CD4-positive, alpha-beta T cell treated with Interleukin-15 for 1 hour (primary cell): Measurements from ENCODE around the gene GSTM2.

Source experiments
- DNase-seq: peaks from one replicate; pipeline ENCODE4 v3.0.0-alpha.2; 2020

The GSTM2 gene

DNA sequence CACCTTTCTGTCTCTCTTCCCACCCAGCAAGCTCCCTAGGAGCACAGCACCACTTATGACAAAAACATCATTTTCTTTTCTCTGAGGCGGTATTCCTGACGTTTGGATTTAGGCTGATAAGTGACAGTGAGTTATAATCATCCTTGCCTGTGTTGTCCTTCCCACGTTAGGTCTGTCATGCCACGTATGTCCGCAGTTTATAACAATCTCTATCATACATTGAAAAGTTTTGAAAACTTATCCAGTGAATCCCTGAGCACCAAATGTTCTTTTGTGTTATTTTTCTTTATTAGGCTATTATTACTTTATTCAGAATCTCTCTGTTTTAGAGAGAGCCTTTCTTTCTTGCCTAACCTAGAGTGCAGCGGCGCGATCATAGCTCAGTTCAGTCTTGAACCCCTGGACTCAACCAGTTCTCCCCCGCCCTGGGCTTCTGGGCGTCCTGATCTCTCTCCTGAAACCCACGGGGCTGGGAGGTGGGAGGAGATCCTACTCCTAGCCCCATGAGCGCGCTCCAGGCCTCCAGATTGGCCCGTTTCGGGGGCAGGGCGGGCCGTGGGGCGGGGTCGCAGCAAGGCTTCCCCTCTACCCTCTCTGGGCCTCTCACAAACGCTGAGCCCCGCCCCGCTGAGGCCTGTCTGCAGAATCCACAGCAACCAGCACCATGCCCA lies at the start of gene GSTM2:
Gene GSTM2, plus strand, starts transcription at position 606 of the 671 bp plus-strand sequence. Its CDS starts 59 bp downstream, at position 665.
- peak; percentile 77 for DNase-seq

- DNase-seq: no peak
Measured at GRCh38 chr1:109618661-109619575, 48.9 kb upstream of the GSTM2 start.

DNA sequence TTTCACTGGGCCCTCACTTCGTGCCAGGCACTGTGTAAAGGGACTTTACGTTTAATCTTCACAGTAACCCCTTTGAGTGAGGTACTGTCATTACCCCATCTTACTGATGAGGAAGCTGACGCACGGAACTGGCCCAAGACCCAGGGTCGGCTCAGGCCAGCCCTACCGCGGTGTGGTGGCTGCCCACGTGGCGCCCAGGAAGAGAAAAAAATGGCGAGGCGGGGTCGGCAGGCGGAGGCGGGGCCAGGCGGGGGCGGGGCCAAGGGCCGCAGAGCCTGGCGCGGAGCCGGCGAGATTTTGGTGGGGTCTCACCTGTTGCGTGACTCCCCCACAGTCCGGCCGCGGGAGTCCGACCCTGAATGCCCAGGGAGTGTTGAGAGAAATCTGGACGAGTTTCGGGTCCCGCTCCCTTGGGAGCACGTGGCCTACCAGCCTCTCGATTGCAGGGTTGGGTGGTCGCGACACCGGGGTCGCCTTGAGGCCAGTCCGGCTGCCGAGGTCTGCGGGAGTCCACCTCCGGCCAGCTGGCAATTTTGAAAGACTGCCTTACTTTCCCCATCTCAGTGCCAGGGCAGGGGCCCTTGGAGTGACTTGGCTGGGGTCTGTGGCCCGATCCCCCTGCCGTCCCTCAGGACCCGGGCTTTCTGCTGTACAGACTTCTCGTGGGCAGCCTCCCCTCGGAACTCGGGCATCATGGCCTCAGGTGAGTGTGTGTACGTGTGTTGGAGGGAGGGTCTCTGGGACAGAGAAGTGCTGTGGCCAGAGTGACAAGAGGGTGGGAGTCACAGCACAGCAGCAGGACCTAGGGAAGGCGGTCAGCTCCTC lies 48.1 kb upstream of the GSTM2 start, which contains the start of the genes AMPD2 and GNAT2:
Gene AMPD2, plus strand, starts transcription at position 262 of the 825 bp plus-strand sequence. CDS start 1,339 bp downstream, outside the sequence.
Gene GNAT2, minus strand, starts transcription at position 41 of the 825 bp plus-strand sequence. CDS start 6,746 bp downstream, outside the sequence.
- peak; percentile 86 for DNase-seq

GRCh38 chr1:109620401-109620791 lies 47.5 kb upstream of the GSTM2 start:
- DNase-seq: no peak

GRCh38 chr1:109620841-109621286 lies 47.0 kb upstream of the GSTM2 start:
- DNase-seq: peak; percentile 97

GRCh38 chr1:109621379-109622136 lies 46.3 kb upstream of the GSTM2 start:
- no peak for DNase-seq

- no peak for DNase-seq
Measured at GRCh38 chr1:109622137-109622892, 45.5 kb upstream of the GSTM2 start.

- no peak for DNase-seq
Measured at GRCh38 chr1:109622895-109623294, 45.0 kb upstream of the GSTM2 start.

DNA sequence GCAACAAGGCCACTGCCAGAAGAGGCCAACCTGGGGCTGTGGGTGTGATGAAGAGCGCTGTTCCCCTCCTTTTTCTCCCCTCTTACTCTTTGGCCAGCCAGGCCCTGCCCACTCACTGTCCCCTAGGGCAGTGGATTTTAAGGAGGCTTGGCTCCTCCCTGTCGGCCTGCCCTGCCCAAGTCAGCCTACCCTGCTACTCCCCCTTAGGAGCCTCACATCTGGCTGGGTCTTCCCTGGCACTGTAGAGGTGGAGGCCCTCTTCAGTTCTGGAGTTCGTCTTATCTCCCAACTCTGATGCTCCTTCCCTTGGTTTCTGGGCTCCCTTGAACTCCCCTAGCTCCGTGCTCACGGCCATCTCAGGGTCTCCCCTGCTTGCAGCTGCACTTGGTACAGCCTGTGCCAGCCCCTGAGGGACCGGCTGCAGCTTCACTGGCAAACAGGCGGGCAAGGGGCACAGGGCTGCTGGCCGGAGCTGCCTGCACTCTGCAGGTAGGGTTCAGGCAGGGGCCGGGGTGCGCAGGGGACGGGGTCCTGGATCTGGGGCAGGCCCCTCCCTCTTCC lies 44.2 kb upstream of the GSTM2 start:
- DNase-seq: no peak

DNA sequence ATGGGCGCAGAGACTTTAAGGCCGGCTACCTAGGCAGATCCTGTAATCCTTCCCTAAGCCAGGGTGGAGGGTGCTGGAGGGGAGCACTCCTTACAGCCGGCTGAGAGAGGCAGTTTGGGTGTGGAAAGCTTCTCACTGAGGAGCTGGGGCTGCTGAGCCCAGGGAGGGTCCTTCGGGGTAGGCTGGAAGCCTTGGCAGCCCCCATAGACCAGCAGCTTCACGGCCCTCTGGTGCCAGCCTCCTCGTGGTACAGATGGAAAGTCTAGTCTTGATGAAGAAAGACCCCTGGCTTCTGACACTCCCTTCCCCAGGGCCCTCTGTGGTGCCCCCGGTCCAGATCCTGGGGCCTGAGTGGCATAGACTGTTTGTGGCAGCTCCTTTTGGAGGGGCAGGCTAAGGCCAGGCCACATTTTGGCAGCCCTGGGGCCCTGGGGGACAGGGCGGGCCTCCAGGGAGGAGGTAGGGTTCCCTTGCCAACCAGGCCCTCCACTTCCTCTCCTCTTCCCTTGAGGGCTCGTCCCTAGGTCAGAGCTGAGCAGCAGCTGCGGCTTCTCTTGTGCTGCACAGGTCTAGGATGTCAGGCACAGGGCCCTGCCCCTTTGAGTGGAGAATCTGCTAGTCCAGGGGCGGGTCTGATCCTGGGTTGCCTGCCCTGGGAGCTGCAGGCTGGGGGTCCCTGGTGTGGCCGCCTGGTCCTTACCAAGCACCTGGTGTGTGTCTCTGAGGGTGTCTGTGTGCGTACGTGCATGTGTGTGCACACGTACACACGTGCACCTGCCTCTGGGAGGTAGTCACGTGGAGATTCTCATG lies 43.5 kb upstream of the GSTM2 start:
- no peak for DNase-seq

GRCh38 chr1:109625176-109625575 lies 42.7 kb upstream of the GSTM2 start:
- DNase-seq: no peak

DNA sequence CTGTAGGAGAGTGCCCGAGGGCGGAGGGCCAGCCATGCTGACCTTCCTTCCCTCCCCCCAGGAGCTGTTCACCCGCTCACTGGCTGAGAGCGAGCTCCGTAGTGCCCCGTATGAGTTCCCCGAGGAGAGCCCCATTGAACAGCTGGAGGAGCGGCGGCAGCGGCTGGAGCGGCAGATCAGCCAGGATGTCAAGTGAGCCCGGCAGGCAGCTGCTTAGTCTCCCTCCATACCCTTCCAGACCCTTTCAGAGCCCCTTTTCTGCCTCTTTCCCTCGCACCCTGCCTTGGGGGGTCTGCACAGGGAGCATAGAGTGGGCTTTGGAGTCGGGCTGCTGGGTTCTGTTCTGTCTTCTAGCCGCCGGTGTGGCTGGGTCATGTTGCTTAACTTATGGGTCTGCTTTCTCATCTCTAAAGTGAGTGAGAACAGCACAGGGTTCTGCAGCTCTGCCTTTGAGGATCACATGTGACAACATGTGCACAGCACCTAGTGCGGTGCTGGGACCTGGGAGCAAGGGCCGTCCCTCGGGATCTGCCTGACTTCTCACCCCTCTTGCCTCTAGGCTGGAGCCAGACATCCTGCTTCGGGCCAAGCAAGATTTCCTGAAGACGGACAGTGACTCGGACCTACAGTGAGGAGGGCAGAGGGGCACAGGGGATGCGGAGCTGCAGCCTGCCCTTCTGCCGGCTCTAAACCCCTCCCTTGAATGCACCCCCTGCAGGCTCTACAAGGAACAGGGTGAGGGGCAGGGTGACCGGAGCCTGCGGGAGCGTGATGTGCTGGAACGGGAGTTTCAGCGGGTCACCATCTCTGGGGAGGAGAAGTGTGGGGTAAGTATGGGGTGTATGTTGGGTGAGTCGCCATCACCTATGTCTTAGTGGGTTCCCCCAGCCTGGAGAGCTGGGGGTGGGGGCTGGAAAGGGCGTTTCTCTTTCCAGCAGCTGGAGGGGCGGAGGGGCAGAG lies 42.0 kb upstream of the GSTM2 start:
- no peak for DNase-seq

GRCh38 chr1:109626682-109627408 lies 41.0 kb upstream of the GSTM2 start:
- DNase-seq: no peak

- no peak for DNase-seq
Measured at GRCh38 chr1:109627692-109628399, 40.0 kb upstream of the GSTM2 start.

DNA sequence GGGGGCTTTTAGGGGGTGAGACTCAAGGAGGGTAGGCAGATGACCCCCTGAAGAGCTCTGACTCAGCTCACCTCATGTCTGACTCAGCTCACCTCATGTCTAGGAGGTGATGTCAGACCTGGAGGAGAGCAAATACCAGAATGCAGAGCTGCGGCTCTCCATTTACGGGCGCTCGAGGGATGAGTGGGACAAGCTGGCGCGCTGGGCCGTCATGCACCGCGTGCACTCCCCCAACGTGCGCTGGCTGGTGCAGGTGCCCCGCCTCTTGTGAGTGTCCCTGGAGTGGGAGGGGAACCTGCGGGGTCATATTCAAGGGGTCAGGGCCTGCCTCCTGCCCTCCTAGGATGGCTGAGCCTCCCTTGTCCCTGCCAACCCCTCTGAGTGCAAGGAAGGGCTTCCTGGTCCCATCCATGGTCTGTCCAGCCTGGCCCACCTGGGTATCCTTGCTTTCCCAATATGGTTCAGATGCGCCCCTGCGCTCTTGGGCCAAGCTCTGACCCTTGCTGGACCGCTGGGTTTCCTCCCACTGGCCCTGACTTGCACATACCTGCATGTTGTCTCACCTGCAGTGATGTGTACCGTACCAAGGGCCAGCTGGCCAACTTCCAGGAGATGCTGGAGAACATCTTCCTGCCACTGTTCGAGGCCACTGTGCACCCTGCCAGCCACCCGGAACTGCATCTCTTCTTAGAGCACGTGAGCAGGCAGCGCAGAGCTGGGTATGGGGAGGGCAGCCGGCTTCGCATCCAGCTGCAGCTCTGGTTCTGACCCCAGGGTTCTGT lies 39.1 kb upstream of the GSTM2 start:
- no peak for DNase-seq

GRCh38 chr1:109629372-109630030 lies 38.4 kb upstream of the GSTM2 start:
- no peak for DNase-seq
